ENCODE measurements around the gene BTG2.
A peak's percentile ranks its signal among the peaks of the same experiment; 100 is the strongest.

BTG2 gene

DNA sequence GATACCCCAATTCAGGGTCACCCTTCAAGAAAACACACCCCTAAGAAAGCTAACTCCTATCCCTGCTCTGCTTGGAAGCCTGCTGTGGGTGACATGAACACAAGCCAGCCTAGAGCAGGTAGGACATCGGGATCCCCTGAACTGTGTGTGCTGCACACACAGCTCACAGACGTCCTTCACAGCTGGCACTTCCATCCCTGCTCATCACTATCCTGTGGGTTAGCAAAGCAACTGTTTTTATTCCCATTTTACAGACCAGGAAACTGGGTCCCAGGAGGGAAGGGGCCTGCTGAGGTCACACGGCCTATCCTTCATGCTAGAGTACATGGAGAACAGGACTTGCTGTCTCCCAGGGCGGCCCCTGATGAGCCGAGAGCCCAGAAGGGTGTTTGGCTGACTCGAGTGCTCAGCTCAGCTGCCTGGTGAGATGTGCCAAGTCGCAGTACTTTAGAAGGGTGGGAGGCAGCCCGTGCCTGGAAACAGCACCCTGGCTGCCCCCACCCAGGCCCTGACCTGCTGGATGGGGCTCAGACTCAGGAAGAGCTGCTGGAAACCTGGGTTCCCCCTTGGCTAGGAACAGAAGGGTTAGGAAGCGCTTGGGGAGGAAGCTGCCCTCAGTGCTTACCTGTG, 28.3 kb upstream of the BTG2 start:
- DNase-seq, result no peak

GRCh38 chr1:203278082-203278884, 27.0 kb upstream of the BTG2 start:
- no peak for DNase-seq

DNA sequence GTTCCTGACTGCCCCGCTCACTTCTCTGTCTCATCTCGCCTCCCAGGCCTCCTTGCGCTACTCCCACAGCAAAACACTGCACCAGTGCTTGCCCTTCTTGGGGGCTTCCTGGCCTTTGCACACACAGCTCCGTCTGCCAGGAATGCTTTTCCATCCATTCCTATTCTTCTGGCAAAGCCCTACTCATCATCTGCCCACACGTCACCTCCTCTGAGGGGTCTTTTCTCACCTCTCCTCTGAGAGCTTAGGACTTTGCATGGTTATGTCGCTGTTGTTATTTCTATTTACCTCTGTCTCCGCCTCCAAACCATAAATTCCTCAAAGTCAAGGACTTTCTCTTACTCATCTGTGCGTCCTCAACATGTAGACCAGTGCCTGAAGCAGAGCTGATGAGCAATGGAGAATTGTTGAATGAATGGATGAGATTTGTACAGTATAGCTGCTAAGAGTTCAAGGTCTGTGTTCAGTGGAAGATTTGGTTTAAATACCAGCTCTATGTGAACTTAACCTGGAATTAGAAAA, 26.4 kb upstream of the BTG2 start:
- no peak for DNase-seq

DNA sequence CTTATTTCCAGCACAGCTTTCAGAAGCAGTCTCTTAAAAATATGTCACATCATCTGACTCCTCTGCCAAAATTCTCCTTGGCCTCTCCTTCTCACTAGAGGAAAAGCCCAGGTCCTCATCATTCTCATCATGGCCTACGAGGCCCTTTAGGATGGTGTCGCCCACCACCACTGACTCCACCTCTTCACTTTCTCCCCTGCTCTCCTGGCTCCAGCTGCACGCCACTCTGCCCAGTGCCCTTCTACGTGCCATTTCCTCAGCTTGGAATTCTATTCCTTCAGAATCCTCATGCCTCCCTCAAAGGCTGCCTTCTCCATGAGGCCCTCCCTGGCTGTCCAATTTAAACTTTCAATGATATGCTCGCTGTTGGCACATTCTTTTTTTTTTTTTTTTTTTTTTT, 25.3 kb upstream of the BTG2 start:
- no peak for DNase-seq

GRCh38 chr1:203281033-203281432, 24.3 kb upstream of the BTG2 start:
- no peak for DNase-seq

DNA sequence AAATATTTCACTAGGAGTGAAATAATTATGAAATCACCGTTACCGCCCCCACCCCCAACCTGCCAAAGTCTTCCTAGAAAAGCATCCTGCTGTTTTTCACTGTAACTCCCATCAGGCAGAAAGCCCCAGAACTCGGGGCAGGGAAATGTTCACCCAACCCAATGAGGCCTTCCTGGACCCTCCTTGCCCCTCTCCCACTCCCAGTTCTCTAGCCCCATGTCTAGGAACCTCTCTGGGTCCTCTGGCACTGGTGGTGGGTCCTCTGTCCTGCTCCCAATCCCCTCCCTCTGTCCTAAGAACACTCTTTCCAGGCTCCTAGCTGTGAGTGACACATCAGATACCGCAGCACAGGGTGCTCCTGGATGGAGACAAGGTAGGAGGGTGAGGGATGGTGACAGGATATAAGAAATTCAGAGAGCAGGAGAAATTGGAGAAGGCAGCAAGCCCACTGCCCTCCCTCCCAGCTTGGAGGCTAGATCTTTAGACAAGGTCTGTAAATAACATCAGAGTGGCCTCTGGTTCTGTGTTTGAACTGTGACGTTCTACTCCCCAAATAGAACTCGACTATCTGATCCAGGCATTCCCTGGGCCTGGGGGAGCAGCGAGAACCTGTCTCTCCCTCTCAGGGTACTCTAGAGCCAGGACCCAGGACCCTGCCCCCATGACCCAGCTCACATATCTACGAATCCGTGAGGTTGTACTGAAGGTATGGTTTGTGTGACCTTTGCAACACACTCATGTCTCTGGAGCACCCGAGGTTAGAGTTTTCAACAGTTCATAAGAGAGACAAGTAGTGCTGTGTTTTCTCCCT, 23.3 kb upstream of the BTG2 start:
- DNase-seq, result no peak

GRCh38 chr1:203282720-203283542, 22.4 kb upstream of the BTG2 start:
- no peak for DNase-seq

- DNase-seq, result no peak
These were observed 21.7 kb upstream of the BTG2 start for GRCh38 chr1:203283597-203283996.

GRCh38 chr1:203284411-203285123, 20.8 kb upstream of the BTG2 start:
- DNase-seq, result no peak

- DNase-seq, result no peak
These were observed 18.9 kb upstream of the BTG2 start for GRCh38 chr1:203286161-203286984.

DNA sequence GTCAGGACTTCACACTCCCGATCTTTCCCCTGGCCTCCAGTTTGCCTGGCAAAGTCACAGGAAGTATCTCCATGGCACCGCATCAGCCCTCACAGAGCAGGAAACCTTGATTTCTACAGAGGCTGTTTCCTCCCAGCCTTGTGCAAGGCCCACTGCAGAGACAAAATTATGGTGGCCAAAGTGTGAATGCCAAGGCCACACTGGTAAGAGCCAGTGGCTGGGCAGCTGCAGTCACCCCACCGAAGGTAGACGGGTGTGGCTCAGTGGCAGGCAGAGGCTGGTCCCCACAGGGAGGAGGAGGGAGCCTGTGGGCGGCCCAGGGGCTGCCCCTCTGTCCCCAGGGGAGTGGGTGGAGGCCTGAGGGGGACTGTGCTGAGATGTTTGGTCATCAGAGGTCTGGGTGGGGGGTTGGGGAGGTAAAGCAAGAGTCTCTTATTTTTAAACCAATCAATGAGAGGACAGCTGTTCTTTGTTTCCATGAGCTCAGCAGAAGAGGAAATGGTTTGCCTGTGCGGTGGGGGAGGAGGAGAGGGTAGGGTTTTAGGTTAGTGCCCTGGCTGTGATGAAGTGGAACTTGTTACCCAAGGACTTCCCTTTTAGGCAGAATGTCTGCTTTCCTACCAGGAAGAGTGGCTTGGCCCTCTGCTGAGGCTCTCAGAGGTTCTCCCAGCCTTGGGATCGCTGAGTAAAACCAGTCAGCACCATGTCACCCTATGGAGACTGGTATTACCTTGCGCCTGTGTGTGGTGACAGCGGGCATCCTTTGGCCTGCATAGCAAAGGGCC, 18.0 kb upstream of the BTG2 start:
- no peak for DNase-seq

GRCh38 chr1:203287898-203288297, 17.4 kb upstream of the BTG2 start:
- DNase-seq, result no peak

GRCh38 chr1:203288400-203288799, 16.9 kb upstream of the BTG2 start:
- no peak for DNase-seq

DNA sequence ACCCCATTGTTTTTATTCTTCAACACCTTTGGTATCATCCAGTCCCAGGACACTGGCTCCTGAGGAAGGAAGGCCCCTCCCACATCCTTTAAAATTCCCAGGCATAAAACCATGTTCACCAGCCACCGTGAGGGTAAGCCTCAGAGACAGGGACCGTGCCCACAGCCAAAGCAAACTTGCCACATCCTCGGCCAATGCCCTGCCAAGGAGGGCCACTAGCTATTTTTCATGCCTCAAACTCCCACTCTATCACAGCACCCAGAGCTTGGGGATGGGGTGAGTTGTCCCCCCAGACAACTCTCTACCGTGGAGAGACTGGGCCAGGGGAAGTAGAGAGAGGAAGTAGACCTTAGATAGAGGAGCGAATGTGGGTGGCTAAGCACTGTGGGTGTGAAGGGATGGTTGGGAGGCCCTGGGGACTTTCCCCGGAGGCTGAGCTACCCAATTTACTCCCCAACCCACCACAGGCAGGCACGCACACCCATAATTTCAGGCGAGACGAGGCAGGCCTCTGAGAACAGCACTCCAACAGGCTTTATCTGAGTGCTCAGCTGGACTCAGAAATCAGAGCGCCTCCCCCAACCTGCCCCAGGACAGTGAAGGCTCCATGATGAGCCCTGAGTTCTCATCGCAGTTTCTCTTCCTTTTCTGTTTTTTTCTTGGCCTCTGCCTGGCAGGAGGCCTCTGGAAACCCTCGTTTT, 15.9 kb upstream of the BTG2 start:
- DNase-seq, result no peak

DNA sequence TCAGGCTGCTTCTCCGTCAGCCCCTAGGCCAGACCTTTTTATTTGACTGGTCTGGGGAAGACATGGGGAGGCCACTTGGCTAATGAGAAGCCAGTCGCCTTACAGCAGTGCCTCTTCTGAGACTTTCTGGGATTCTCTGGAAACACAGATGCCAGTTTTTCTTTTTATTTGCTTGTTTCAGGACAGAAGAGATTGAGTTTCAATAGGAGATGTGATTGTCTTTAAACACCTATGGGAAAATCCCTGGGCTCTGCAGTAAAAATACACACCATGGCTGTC, 15.4 kb upstream of the BTG2 start:
- no peak for DNase-seq

DNA sequence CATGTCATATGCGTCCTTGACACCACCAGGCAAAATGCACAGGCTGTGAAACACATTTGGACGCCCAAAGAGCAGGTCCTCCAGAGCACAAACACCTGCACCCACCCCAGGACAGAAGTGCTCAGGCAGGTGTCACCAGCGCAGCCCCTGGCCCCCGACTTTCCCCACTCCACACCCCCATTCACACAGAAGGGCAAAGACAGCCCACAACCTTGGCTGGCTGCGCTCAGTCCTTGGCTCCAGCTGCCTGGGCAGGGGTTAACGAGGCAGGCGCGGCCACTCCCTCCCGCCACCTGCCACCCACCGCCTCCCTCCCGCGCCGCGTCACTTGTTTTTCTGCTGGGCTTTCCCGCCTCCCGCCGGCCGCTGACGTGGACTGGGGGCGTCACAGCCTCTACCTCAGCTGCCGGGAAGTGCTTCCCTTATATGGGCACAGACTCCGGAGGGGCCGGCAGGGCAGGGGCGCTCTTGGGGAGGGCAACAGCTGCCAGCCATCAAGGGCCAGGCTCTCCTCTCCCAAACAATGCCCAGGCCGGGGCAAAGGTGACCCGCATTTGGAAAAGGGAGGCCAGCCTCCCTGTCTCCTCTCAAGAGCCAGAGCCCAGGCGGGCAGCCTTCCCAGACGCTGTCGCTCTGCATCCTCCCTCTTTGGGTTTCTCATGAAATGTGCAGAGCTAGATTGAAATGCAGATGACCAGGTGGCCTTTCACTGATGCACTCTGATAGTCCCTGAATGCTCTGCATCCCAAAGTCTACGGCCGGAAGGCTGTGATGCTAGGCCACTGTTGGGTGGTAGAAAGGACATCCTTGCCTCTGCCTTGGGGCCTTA, 14.8 kb upstream of the BTG2 start:
- peak; percentile 97 for DNase-seq

- no peak for DNase-seq
These were observed 13.9 kb upstream of the BTG2 start for GRCh38 chr1:203291201-203292096.

DNA sequence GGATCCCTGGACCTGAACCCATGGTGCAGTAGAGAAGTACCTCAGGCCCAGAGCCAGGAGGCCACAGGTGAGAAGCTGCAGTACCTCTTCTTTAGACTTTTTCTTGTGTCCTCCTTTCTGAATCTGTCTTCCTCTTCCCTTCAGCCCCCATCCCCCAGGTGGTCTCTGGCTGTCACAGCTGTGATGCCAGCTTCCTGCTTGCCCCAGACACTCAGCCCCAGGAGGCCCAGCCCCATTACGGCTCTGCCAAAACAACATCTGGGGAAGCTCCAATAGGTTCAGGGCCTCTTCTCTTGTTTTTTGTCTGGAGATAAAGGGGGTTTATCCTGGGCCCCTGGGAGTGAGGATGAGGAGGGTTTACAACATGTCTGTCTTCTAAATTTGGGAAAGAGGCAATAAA, 9.5 kb upstream of the BTG2 start:
- DNase-seq, result no peak

All from NCI-H1105 (cell line).